ENCODE measurements around the gene HCN3. TPM values are rescaled to one million over a fixed set of nuclear protein-coding genes. Genes with fewer than 3 reads are reported as not detected.

HCN3 gene
- total and polyA plus RNA-seq, 2 of the 8 experiments (the other 6 are each of a cell fraction or from before 2014, with no cell fraction given): 6.4 to 7.3 TPM

GRCh38 chr1:155277070-155277901, at the start of gene HCN3 (continued):
- TF ChIP-seq CTCF (IDR thresholded peaks at IDR 0.05; ENCODE audit: control extremely low read depth in 1 of 3, insufficient read depth in 1 of 3, low read depth in 1 of 3, low read length in 3 of 3) (peak; percentile 42 to 52 (median 51)), RAD21 (IDR thresholded peaks at IDR 0.05 in 1 of 2, conservative IDR thresholded peaks at IDR 0.05 in 1 of 2; ENCODE audit: low read depth in 2 of 2, low read length in 2 of 2) (peak in 1 of 2 experiments; percentile 30; a peak in 2 of 4 replicates), MAFK (IDR thresholded peaks at IDR 0.05; ENCODE audit: low read depth, low read length) (no peak), MAX (IDR thresholded peaks at IDR 0.05) (peak; percentile 57; the same call in 1 of the 2 replicates), ATF2 (IDR thresholded peaks at IDR 0.05; ENCODE audit: low read length) (no peak), SP1 (IDR thresholded peaks at IDR 0.05; ENCODE audit: low read depth, low read length) (peak; percentile 82), SRF (IDR thresholded peaks at IDR 0.05; ENCODE audit: low read depth, low read length) (0 out of 2 replicates have a peak, but pooled peaks have one; percentile 8), KDM4A (IDR thresholded peaks at IDR 0.05; ENCODE audit: low read depth, low read length, severe bottlenecking) (peak; percentile 90)

Measured in H1 (cell line).